Transverse colon (tissue), 3 donors: Measurements from ENCODE around the gene MGAT5.

Experiments used
- CTCF ChIP-seq, 5 experiments: fragments of 200-600 bp in 3 of 5; fragments of 450-650 bp in 2 of 5; sonication (generic) in 3 of 5; IDR thresholded peaks; 1 replicate in 2 of 5; 2 replicates in 3 of 5; pipeline ENCODE4 v1.5.1; 2016 to 2017; ENCODE audit warnings: antibody characterized with exemption in 5 of 5, inconsistent platforms in 3 of 5, mild to moderate bottlenecking in 2 of 5, moderate library complexity in 1 of 5
- EP300 ChIP-seq: sonication (generic); formaldehyde crosslinking; IDR thresholded peaks from one replicate; pipeline ENCODE4 v1.6.1; 2017; ENCODE audit warnings: antibody characterized with exemption, low read depth

GRCh38 chr2:134362152-134362668 is 108.3 kb downstream of the MGAT5 start:
- TF ChIP-seq CTCF (IDR thresholded peaks at IDR 0.05) (no peak), EP300 (no peak)
